GM18951 (cell line): ENCODE data around the gene TCP11.

Experiments used
- POLR2A ChIP-seq: IDR thresholded peaks from 4 replicates; pipeline ENCODE4 v1.6.1; 2011; ENCODE audit warnings: mild to moderate bottlenecking; ENCODE audit not compliant: insufficient read length, insufficient read depth; ENCODE audit errors: extremely low read depth
- in situ Hi-C: fragments of 300-500 bp; cut with MboI; formaldehyde crosslinking; loops from one replicate; pipeline ENCODE4 v1.12.0; 2022; ENCODE audit warnings: low sequenced_read_pairs, mixed read lengths, inconsistent platforms; ENCODE audit not compliant: unreplicated experiment

Gene TCP11

GRCh38 chr6:35141007-35141655, at the start of gene TCP11:
TSS of gene TCP11 (minus strand) at chr6:35141339. CDS start at chr6:35140870, 469 bp downstream.
- TF ChIP-seq POLR2A, result no peak
- in situ Hi-C loops, result no loop called here

DNA sequence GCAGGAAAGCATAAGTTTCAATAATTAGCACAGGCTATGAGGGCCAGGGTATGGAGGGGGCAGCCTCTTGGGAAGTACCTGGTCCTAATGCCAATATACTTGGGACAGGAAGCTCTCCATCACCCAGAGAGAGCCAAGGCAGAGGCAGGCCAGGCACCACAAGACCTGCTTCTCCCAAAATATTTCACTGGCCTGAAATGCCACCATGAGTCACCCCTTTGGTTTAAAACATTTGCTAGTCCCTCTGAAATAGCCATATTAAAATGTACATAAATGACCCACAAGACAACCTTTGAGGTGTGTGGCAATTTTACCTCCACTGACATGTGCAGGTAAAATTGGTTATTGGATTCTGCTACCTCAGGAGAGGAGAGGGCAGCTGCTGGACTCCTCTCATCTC, 49.2 kb upstream of the TCP11 start:
- in situ Hi-C loops, result no loop called here
- TF ChIP-seq POLR2A, result no peak

DNA sequence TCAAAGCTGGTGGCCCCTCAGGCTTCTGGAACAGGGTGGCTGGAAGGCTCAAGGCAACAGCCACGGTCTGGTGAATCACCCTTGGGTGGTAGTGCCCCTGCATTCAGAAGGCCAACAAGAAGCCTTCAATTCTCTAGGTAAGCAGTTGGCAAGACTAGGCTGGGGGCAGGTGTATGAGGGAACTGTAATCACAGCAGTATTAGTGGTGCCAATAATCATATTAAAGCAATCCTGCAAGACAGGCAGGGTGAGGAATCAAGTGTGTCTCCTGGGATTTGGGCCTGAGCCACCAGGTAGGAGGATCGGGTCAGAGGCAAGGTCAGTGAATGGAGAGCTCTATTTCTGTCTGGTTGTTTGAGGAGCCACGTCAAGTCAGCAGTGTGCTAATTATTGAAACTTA, 47.7 kb upstream of the TCP11 start:
- TF ChIP-seq POLR2A, result no peak
- in situ Hi-C loops, result no loop called here

DNA sequence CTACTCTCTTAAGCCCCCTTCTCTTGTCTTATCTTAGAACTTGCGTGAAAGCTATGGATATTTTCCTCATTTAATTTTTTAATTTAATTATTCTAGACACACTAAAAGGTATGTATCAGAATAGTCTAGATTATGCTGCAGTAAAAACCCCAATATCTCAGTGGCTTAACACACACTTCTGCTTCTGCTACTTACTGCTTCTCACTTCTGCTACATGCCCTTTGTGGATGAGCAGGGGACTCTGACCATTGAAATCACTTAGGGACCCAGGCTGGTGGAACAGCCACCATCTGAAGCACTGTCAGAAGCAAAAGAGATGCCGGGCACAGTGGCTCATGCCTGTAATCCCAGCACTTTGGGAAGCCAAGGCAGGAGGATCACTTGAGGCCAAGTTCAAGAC, 45.4 kb upstream of the TCP11 start:
- no peak for TF ChIP-seq POLR2A
- in situ Hi-C loops, result no loop called here

DNA sequence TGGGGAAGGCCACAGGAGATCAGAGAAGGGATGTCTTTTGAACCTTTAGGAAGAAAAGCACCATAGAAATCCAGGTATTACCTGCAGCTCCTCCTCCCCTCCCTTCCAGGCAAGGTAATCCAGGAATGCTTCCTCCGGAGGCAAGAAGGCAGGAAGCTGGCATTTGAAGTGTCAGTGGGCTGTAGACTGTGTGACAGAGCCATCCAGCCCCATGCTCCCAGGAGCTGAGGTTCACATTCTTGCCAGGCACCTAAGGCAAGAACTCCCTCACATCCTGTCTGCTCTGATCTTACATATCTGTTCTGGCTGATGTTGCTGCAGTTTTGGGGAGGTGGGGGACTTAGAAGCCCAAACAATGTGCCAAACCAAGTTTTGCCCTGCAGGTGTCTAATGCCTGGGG, 44.8 kb upstream of the TCP11 start:
- no peak for TF ChIP-seq POLR2A
- in situ Hi-C loops, result no loop called here

DNA sequence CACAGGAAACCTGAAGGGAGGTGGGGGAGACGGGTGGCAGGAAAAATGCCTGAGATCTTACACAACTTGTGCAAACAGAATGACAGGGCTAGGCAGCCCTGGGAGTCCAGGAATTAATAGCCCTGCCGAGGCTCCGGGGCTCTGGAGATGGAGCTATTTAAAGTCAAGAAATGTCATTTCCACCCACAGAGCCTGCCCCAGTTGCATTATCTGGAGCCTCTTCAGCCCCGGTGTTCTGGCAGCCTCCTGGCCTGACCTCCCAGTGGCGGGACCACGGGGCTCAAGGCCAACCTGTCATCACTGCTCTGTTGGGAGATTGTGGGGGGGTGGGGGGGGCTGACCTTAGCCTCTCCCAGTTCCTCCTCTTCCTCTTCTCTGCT, 44.2 kb upstream of the TCP11 start:
- TF ChIP-seq POLR2A, result no peak
- in situ Hi-C loops, result no loop called here

GRCh38 chr6:35184580-35185301, 43.6 kb upstream of the TCP11 start:
- in situ Hi-C loops, result no loop called here
- no peak for TF ChIP-seq POLR2A

- no peak for TF ChIP-seq POLR2A
- in situ Hi-C loops, result no loop called here
Observed at GRCh38 chr6:35183935-35184334, 42.8 kb upstream of the TCP11 start.

GRCh38 chr6:35183281-35183680, 42.1 kb upstream of the TCP11 start:
- in situ Hi-C loops, result no loop called here
- TF ChIP-seq POLR2A, result no peak

DNA sequence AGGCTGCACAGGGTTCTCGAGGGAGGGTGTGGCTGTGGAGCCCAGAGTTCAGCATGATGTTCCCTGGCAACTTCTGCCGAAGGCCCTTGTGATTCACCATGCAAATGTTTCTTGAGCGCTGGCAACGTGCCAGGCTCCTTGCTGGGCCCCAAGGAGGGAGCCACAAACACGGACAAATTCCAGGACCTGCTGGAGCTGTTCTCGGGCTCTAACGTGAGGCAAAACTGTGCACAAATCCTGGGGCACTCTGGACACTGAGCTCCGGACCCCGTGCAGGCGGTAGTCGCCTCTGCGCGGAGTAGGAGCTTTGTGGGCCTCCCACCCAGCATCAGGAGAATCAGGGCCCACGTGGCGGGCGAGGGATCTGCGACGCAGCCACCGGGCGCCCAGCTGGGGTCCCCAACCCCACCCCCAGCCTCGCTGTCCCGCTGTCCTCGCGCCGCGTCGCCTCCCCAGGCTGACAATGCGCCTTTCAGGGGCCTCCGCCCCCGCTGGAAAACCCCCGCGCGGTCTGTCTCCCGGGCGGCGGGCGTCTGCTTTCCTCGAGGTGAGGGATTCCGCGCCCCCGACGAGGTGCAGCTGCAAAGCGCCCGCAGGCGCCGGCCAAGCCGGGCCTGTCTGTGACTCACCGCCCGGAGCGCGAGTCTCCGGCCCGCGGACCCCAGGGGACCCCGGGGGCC, 40.9 kb upstream of the TCP11 start:
- TF ChIP-seq POLR2A, result no peak
- in situ Hi-C loops, result no loop called here

DNA sequence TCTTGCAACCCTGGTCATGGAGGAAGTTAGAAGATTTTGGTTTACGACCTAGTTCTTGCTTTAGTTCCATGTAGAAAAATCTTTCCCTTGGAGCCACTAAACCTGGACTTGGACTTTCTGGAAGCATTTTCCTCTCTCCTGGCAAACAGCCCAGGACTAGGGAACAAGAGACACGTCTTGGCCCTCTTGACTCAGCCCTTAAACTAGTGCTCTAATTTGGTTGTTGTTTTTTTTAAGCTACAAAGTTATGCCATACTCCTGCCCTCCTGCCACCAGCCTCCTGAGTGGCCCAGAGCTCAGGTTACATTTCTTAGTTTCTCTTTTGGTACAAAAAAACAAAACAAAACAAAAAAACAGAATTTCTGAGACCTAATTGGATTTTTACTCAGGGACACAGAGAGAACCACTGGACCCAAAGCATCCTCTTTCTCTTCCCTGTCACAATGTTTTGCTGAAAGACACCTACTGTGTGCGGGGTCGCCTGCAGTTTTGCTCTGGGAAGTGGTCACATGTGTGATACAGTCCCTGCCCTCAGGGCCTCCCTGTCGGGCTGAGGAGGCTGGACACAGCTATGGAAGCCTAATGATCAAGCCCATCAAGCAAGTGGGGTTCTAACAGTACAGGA, 40.3 kb upstream of the TCP11 start:
- in situ Hi-C loops, result no loop called here
- TF ChIP-seq POLR2A, result no peak

DNA sequence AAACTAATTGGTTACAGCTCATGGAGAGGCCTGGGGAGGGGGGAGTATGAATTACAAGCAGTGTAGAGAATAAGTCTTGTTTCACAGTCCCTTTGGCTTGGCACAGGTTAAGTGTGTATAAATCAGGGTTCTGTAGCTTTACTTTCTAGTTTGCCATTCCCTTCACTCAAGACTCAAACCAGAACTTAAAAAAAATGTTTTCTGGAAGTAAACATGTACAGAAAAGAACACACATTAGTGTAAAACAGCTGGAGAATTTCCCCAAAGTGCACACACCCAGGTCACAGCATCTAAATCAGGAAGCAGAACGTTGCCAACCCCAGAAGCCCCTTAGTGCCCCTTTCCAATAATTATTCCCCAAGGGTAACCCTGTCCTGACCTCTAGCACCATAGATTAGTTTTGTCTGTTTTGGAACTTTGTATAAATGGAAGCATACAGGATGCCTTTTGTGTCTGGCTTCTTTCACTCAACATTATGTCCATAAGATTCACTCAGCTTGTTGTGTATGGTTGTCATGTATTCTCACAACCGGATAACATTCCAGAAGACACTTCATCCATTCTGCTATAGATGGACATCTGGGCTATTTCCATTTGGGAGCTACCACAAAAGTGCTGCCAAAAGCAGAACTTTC, 38.9 kb upstream of the TCP11 start:
- TF ChIP-seq POLR2A, result no peak
- in situ Hi-C loops, result no loop called here

- TF ChIP-seq POLR2A, result no peak
- in situ Hi-C loops, result no loop called here
Observed at GRCh38 chr6:35178932-35179832, 38.0 kb upstream of the TCP11 start.

GRCh38 chr6:35178012-35178411, 36.9 kb upstream of the TCP11 start:
- in situ Hi-C loops, result no loop called here
- no peak for TF ChIP-seq POLR2A
